SJCRH30 (cell line): ENCODE data around the gene SNED1. TPM values are rescaled to one million over a fixed set of nuclear protein-coding genes. Genes with fewer than 3 reads are reported as not detected.
A peak's percentile ranks its signal among the peaks of the same experiment; 100 is the strongest.

Experiments used
- DNase-seq, 2 experiments: peaks; one replicate each; pipeline ENCODE4 v3.0.0-alpha.2; 2015 to 2020
- H3K27ac ChIP-seq: fragments of 250-450 bp; sonication (Bioruptor Pico); 2 replicates; pipeline ENCODE4 v1.5.1; 2020; ENCODE audit warnings: mild to moderate bottlenecking, moderate library complexity
- H3K27me3 ChIP-seq: fragments of 250-450 bp; sonication (Bioruptor Pico); 2 replicates; pipeline ENCODE4 v1.5.1; 2020; ENCODE audit warnings: mild to moderate bottlenecking, moderate library complexity
- H3K36me3 ChIP-seq: fragments of 250-450 bp; sonication (Bioruptor Pico); 2 replicates; pipeline ENCODE4 v1.5.1; 2020; ENCODE audit warnings: mild to moderate bottlenecking, moderate library complexity
- H3K4me1 ChIP-seq: fragments of 250-450 bp; sonication (Bioruptor Pico); 2 replicates; pipeline ENCODE4 v1.5.1; 2020; ENCODE audit warnings: mild to moderate bottlenecking, moderate library complexity
- H3K4me3 ChIP-seq: fragments of 250-450 bp; sonication (Bioruptor Pico); 2 replicates; pipeline ENCODE4 v1.5.1; 2020; ENCODE audit warnings: mild to moderate bottlenecking, moderate library complexity
- H3K9me3 ChIP-seq: fragments of 250-450 bp; sonication (Bioruptor Pico); replicated peaks from 2 replicates; pipeline ENCODE4 v1.5.1; 2020; ENCODE audit warnings: mild to moderate bottlenecking, moderate library complexity
- total RNA-seq: library from RNA; depleted of rRNA; stranded (reverse); fragments of >200 nt; shearing (Covaris generic); gene quantifications from 2 replicates; pipeline ENCODE4 v1.2.3, GENCODE V29; 2014

Gene SNED1
- total RNA-seq, 1 experiment from 2014 or later: 28.4 TPM

GRCh38 chr2:240990726-240991377, 7.6 kb upstream of the SNED1 start:
- Histone ChIP-seq H3K27ac (peak overlapping the region; percentile 99), H3K4me1 (peaks cover 43% of the 10 kb centered on the region), H3K36me3 (no peaks in the 10 kb centered on the region), H3K27me3 (no peaks in the 10 kb centered on the region), H3K4me3 (peak overlapping the region; percentile 49), H3K9me3 (peaks cover 7% of the 10 kb centered on the region)
- no peak for DNase-seq

GRCh38 chr2:240991378-240992263, 6.8 kb upstream of the SNED1 start:
- DNase-seq: peak; percentile 100
- H3K27me3 ChIP-seq: no peaks in the 10 kb centered on the region
- H3K4me1 ChIP-seq: peaks cover 49% of the 10 kb centered on the region
- H3K36me3 ChIP-seq: no peaks in the 10 kb centered on the region
- H3K27ac ChIP-seq: peak overlapping the region; percentile 99
- H3K9me3 ChIP-seq: peaks cover 7% of the 10 kb centered on the region
- H3K4me3 ChIP-seq: peak overlapping the region; percentile 49

- no peaks in the 10 kb centered on the region for H3K36me3 ChIP-seq
- peak overlapping the region; percentile 99 for H3K27ac ChIP-seq
- H3K4me1 ChIP-seq: peaks cover 51% of the 10 kb centered on the region
These were observed 5.7 kb upstream of the SNED1 start for GRCh38 chr2:240992572-240993291.

GRCh38 chr2:240993446-240994170, 4.8 kb upstream of the SNED1 start:
- H3K27ac ChIP-seq: no peak overlapping the region
- H3K9me3 ChIP-seq: no peaks in the 10 kb centered on the region; the same call in 1 of the 2 replicates
- no peaks in the 10 kb centered on the region for H3K36me3 ChIP-seq
- peaks cover 53% of the 10 kb centered on the region for H3K4me1 ChIP-seq
- DNase-seq: no peak
- H3K4me3 ChIP-seq: no peak overlapping the region
- no peaks in the 10 kb centered on the region for H3K27me3 ChIP-seq

More at GRCh38 chr2:240992572-240993291, 5.7 kb upstream of the SNED1 start:
- DNase-seq: no peak
- Histone ChIP-seq H3K4me3 (no peak overlapping the region), H3K9me3 (peaks cover 7% of the 10 kb centered on the region), H3K27me3 (no peaks in the 10 kb centered on the region)

GRCh38 chr2:240994171-240994896, 4.1 kb upstream of the SNED1 start:
- Histone ChIP-seq H3K9me3 (no peaks in the 10 kb centered on the region), H3K4me1 (peaks cover 53% of the 10 kb centered on the region), H3K27me3 (no peaks in the 10 kb centered on the region), H3K36me3 (no peaks in the 10 kb centered on the region), H3K4me3 (no peak overlapping the region), H3K27ac (no peak overlapping the region)
- DNase-seq: no peak

- Histone ChIP-seq H3K27me3 (no peaks in the 10 kb centered on the region), H3K27ac (peak overlapping the region; percentile 38), H3K9me3 (no peaks in the 10 kb centered on the region), H3K4me3 (no peak overlapping the region), H3K4me1 (peaks cover 50% of the 10 kb centered on the region), H3K36me3 (0 out of 2 replicates have a peak, but pooled peaks cover 2% of the 10 kb centered on the region)
- peak; percentile 38 to 69 for DNase-seq
These were observed 3.1 kb upstream of the SNED1 start for GRCh38 chr2:240995041-240996021.

- no peaks in the 10 kb centered on the region for H3K9me3 ChIP-seq
- peak in 1 of 2 experiments; percentile 50 for DNase-seq
- no peak overlapping the region for H3K4me3 ChIP-seq
- peak overlapping the region; percentile 38 for H3K27ac ChIP-seq
- H3K4me1 ChIP-seq: peaks cover 40% of the 10 kb centered on the region
- H3K27me3 ChIP-seq: no peaks in the 10 kb centered on the region
- peaks cover 11% of the 10 kb centered on the region; the same call in 1 of the 2 replicates for H3K36me3 ChIP-seq
These were observed 2.1 kb upstream of the SNED1 start for GRCh38 chr2:240996161-240996833.

- peak overlapping the region; percentile 84; the same call in 1 of the 2 replicates for H3K27ac ChIP-seq
- no peak for DNase-seq
- H3K9me3 ChIP-seq: no peaks in the 10 kb centered on the region
- H3K36me3 ChIP-seq: peaks cover 11% of the 10 kb centered on the region; the same call in 1 of the 2 replicates
- H3K4me1 ChIP-seq: peaks cover 40% of the 10 kb centered on the region
- H3K4me3 ChIP-seq: no peak overlapping the region
- H3K27me3 ChIP-seq: no peaks in the 10 kb centered on the region
These were observed 1.6 kb upstream of the SNED1 start for GRCh38 chr2:240996834-240997140.

GRCh38 chr2:240997141-240997855, 1.1 kb upstream of the SNED1 start:
- H3K27me3 ChIP-seq: no peaks in the 10 kb centered on the region
- H3K27ac ChIP-seq: peak overlapping the region; percentile 84
- H3K4me1 ChIP-seq: peaks cover 37% of the 10 kb centered on the region
- DNase-seq: peak; percentile 40 to 59
- peak overlapping the region; percentile 67 for H3K4me3 ChIP-seq
- no peaks in the 10 kb centered on the region for H3K9me3 ChIP-seq
- H3K36me3 ChIP-seq: peaks cover 11% of the 10 kb centered on the region; the same call in 1 of the 2 replicates

GRCh38 chr2:240998706-240998994, 232 bp downstream of the SNED1 start:
- Histone ChIP-seq H3K4me3 (peak overlapping the region; percentile 67), H3K4me1 (peaks cover 30% of the 10 kb centered on the region), H3K27me3 (no peaks in the 10 kb centered on the region), H3K36me3 (peaks cover 15% of the 10 kb centered on the region), H3K9me3 (peaks cover 2% of the 10 kb centered on the region; the same call in 1 of the 2 replicates), H3K27ac (no peak overlapping the region)
- no peak for DNase-seq

- Histone ChIP-seq H3K4me1 (peaks cover 30% of the 10 kb centered on the region), H3K27ac (no peak overlapping the region), H3K9me3 (peaks cover 7% of the 10 kb centered on the region), H3K27me3 (no peaks in the 10 kb centered on the region), H3K4me3 (peak overlapping the region; percentile 67), H3K36me3 (peaks cover 21% of the 10 kb centered on the region)
- peak in 1 of 2 experiments; percentile 19 for DNase-seq
These were observed 775 bp downstream of the SNED1 start for GRCh38 chr2:240998995-240999791.
